ENCODE measurements around the gene BPHL.
"Not testable (repeated sequence)": the region's sequence is repeated elsewhere in the genome, so short reads cannot be mapped to it uniquely, and the experiment has no call there.

Gene BPHL

GRCh38 chr6:3157131-3157933, 38.8 kb downstream of the BPHL start, which contains the start of gene TUBB2A:
Gene TUBB2A, minus strand, starts transcription at chr6:3157544. Its CDS starts 81 bp downstream, at chr6:3157463.
- peak; percentile 87 for DNase-seq

- DNase-seq = peak; percentile 66
Measured at GRCh38 chr6:3159805-3160781, 41.6 kb downstream of the BPHL start.

GRCh38 chr6:3162067-3162497, 43.6 kb downstream of the BPHL start:
- no peak for DNase-seq

GRCh38 chr6:3162565-3163247, 44.2 kb downstream of the BPHL start:
- DNase-seq = peak; percentile 60

- no peak for DNase-seq
Measured at GRCh38 chr6:3163248-3163594, 44.7 kb downstream of the BPHL start.

GRCh38 chr6:3164388-3164787, 45.9 kb downstream of the BPHL start:
- no peak for DNase-seq

GRCh38 chr6:3165631-3166534, 47.4 kb downstream of the BPHL start:
- no peak for DNase-seq

- DNase-seq = not testable (repeated sequence)
Measured at GRCh38 chr6:3166535-3167225, 48.2 kb downstream of the BPHL start.

GRCh38 chr6:3168046-3168445, 49.5 kb downstream of the BPHL start:
- not testable (repeated sequence) for DNase-seq

GRCh38 chr6:3170676-3171075, 52.2 kb downstream of the BPHL start:
- not testable (repeated sequence) for DNase-seq

- not testable (repeated sequence) for DNase-seq
Measured at GRCh38 chr6:3171313-3172175, 53.0 kb downstream of the BPHL start.

- not testable (repeated sequence) for DNase-seq
Measured at GRCh38 chr6:3172789-3173188, 54.3 kb downstream of the BPHL start.

GRCh38 chr6:3173636-3174089, 55.2 kb downstream of the BPHL start:
- DNase-seq = not testable (repeated sequence)

- no peak for DNase-seq
Measured at GRCh38 chr6:3175715-3176402, 57.3 kb downstream of the BPHL start.

- DNase-seq = peak; percentile 46
Measured at GRCh38 chr6:3176562-3177355, 58.2 kb downstream of the BPHL start.

GRCh38 chr6:3178666-3179065, 60.2 kb downstream of the BPHL start:
- DNase-seq = not testable (repeated sequence)

- not testable (repeated sequence) for DNase-seq
Measured at GRCh38 chr6:3179945-3180344, 61.4 kb downstream of the BPHL start.

- DNase-seq = no peak
Measured at GRCh38 chr6:3181105-3181504, 62.6 kb downstream of the BPHL start.

GRCh38 chr6:3183066-3183465, 64.6 kb downstream of the BPHL start:
- DNase-seq = no peak

All from activated naive CD4-positive, alpha-beta T cell treated with Interleukin-2 at 50 U/mL for 16 hours (primary cell).